Chondrocyte (in vitro differentiated cells): Measurements from ENCODE around the gene MFNG. TPM values are rescaled to one million over a fixed set of nuclear protein-coding genes. Genes with fewer than 3 reads are reported as not detected.
A peak's percentile ranks its signal among the peaks of the same experiment; 100 is the strongest.

Experiments used
- DNase-seq: peaks from one replicate; pipeline ENCODE4 v3.0.0; 2021; ENCODE audit warnings: mixed read lengths, low spot score
- H3K27ac Mint-ChIP-seq: one replicate; pipeline ENCODE4 v1.8.0; 2021; ENCODE audit warnings: mild to moderate bottlenecking, moderate library complexity, mixed read lengths; ENCODE audit not compliant: unreplicated experiment
- H3K27me3 Mint-ChIP-seq: 2 replicates; pipeline ENCODE4 v1.8.0; 2021; ENCODE audit warnings: low read depth, mixed read lengths
- H3K36me3 Mint-ChIP-seq: 2 replicates; pipeline ENCODE4 v1.8.0; 2021; ENCODE audit warnings: low read depth, mixed read lengths
- H3K4me1 Mint-ChIP-seq: 2 replicates; pipeline ENCODE4 v1.8.0; 2021; ENCODE audit warnings: low read depth, mild to moderate bottlenecking, mixed read lengths
- H3K4me3 Mint-ChIP-seq: one replicate; pipeline ENCODE4 v1.8.0; 2021; ENCODE audit warnings: mild to moderate bottlenecking, moderate library complexity, mixed read lengths; ENCODE audit not compliant: unreplicated experiment
- H3K9me3 Mint-ChIP-seq: 2 replicates; pipeline ENCODE4 v1.8.0; 2021; ENCODE audit warnings: low read depth, mixed read lengths
- CTCF ChIP-seq: fragments of 200-600 bp; sonication (generic); IDR thresholded peaks from 2 replicates; pipeline ENCODE4 v1.5.0; 2021; ENCODE audit warnings: antibody characterized with exemption, mild to moderate bottlenecking, moderate library complexity
- total RNA-seq: library from RNA; stranded (reverse); gene quantifications from 3 replicates; pipeline ENCODE4 v1.2.1, GENCODE V29; 2021

The MFNG gene
- total RNA-seq, 1 donor from 2014 or later = 1.1 TPM

- peaks cover 4% of the 10 kb centered on the region for H3K36me3 Mint-ChIP-seq
- H3K4me3 Mint-ChIP-seq = peak overlapping the region; percentile 59
- DNase-seq = no peak
- H3K4me1 Mint-ChIP-seq = peaks cover 37% of the 10 kb centered on the region
- no peak for TF ChIP-seq CTCF
- peaks cover 6% of the 10 kb centered on the region for H3K9me3 Mint-ChIP-seq
- no peak overlapping the region for H3K27ac Mint-ChIP-seq
- H3K27me3 Mint-ChIP-seq = peaks cover 8% of the 10 kb centered on the region
Measured at GRCh38 chr22:37427711-37428635, 58.2 kb downstream of the MFNG start.

GRCh38 chr22:37427135-37427710 lies 59.0 kb downstream of the MFNG start, which contains the start of gene ELFN2:
ELFN2 (minus strand) TSS chr22:37427479; CDS start chr22:37375534, 51,945 bp downstream.
- Mint-ChIP-seq H3K36me3 (no peaks in the 10 kb centered on the region), H3K4me1 (peaks cover 31% of the 10 kb centered on the region), H3K27me3 (peaks cover 8% of the 10 kb centered on the region), H3K4me3 (peak within 1 kb of the TSS; percentile 66), H3K27ac (no peak within 1 kb of the TSS), H3K9me3 (no peaks in the 10 kb centered on the region)
- DNase-seq = no peak
- TF ChIP-seq CTCF = no peak

- DNase-seq = no peak
- H3K9me3 Mint-ChIP-seq = no peaks in the 10 kb centered on the region
- peak overlapping the region; percentile 66 for H3K4me3 Mint-ChIP-seq
- H3K36me3 Mint-ChIP-seq = no peaks in the 10 kb centered on the region
- no peak overlapping the region for H3K27ac Mint-ChIP-seq
- H3K27me3 Mint-ChIP-seq = peaks cover 11% of the 10 kb centered on the region
- peaks cover 26% of the 10 kb centered on the region for H3K4me1 Mint-ChIP-seq
- TF ChIP-seq CTCF = no peak
Measured at GRCh38 chr22:37426706-37427134, 59.5 kb downstream of the MFNG start.

GRCh38 chr22:37425800-37426705 lies 60.1 kb downstream of the MFNG start:
- no peak for DNase-seq
- Mint-ChIP-seq H3K9me3 (no peaks in the 10 kb centered on the region), H3K4me3 (peak overlapping the region; percentile 66), H3K27me3 (peaks cover 13% of the 10 kb centered on the region), H3K4me1 (peaks cover 19% of the 10 kb centered on the region), H3K27ac (no peak overlapping the region), H3K36me3 (no peaks in the 10 kb centered on the region)
- no peak for TF ChIP-seq CTCF
